ENCODE measurements around the gene PSMF1.

PSMF1 gene

DNA sequence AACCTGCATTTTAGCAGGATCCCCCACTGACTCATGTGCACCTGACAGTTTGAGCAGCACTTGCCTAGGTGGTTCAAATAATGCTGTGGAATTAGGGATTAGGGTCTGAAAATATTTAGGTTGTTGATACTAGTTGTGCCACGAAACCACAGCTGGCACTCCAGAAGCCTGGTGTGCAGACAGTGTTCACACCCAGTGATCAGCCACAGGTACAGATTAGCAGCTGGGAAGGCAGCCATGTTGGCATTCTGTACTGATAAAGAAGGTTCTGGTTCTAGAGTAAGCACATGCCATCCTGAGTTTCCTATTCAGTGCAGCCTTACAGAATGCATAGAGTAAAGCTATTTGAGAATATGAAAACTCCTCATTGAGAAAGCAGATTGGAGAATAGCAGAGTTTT is 36.3 kb downstream of the PSMF1 start:
- TF ChIP-seq, protein P1, sequence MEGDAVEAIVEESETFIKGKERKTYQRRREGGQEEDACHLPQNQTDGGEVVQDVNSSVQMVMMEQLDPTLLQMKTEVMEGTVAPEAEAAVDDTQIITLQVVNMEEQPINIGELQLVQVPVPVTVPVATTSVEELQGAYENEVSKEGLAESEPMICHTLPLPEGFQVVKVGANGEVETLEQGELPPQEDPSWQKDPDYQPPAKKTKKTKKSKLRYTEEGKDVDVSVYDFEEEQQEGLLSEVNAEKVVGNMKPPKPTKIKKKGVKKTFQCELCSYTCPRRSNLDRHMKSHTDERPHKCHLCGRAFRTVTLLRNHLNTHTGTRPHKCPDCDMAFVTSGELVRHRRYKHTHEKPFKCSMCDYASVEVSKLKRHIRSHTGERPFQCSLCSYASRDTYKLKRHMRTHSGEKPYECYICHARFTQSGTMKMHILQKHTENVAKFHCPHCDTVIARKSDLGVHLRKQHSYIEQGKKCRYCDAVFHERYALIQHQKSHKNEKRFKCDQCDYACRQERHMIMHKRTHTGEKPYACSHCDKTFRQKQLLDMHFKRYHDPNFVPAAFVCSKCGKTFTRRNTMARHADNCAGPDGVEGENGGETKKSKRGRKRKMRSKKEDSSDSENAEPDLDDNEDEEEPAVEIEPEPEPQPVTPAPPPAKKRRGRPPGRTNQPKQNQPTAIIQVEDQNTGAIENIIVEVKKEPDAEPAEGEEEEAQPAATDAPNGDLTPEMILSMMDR (IDR thresholded peaks at IDR 0.05; ENCODE audit: extremely low read depth, insufficient read depth, missing control alignments): no peak
- DNase-seq (ENCODE audit: low spot score): no peak
- in situ Hi-C loops (cut with MboI; ENCODE audit: low pct_unique_long_range_greater_than_20kb, low sequenced_read_pairs, unreplicated experiment): no loop called here

DNA sequence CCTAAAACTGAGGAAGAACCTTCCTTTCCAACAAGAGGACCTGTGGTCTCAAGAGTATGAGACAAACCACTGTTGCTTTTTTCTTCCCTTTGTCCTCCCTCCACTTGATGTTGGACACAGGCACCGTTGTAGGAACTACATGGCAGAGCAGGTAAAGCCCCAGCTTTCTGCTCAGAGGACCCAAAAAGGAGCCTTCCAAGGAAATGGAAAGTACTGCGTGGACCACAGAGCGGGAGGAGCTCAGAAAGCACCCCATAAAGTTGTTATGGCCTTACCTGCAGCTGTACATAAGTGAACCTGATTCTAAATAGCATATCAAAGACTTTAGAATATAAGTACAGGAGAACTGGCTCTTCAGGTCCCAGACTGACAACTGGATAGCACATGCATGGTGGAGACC is 36.9 kb downstream of the PSMF1 start:
- in situ Hi-C loops (cut with MboI; ENCODE audit: low pct_unique_long_range_greater_than_20kb, low sequenced_read_pairs, unreplicated experiment): no loop called here
- TF ChIP-seq, protein P1 (IDR thresholded peaks at IDR 0.05; ENCODE audit: extremely low read depth, insufficient read depth, missing control alignments): no peak
- no peak for DNase-seq (ENCODE audit: low spot score)

DNA sequence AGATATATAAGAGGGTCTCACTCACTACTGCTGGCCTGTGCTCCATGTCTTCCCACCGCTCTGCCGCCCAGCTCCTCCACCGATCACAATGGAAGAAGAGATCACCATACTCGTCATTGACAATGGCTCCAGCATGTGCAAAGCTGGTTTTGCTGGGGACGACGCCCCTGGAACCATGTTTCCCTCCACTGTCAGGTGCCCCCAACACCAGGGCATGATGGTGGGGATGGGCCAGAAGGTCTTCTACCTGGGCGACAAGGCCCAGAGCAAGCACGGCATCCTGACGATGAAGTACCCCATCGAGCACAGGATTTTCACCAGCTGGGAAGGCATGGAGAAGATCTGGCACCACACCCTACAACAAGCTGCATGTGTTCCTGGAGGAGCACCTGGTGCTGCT is 42.1 kb downstream of the PSMF1 start:
- in situ Hi-C loops (cut with MboI; ENCODE audit: low pct_unique_long_range_greater_than_20kb, low sequenced_read_pairs, unreplicated experiment): no loop called here

DNA sequence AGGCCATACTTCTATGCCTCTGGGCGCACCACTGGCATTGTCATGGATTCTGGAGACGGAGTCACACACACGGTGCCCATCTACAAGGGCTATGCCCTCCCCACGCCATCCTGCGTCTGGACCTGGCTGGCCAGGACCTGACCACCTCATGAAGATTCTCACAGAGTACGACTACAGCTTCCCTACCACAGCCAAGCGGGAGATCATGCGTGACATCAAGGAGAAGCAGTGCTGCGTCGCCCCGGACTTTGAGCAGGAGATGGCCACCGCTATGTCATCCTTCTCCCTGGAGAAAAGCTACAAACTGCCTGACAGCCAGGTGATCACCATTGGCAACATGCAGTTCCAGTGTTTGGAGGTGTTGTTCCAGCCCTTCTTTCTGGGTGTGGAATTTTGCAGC is 42.6 kb downstream of the PSMF1 start:
- in situ Hi-C loops (cut with MboI; ENCODE audit: low pct_unique_long_range_greater_than_20kb, low sequenced_read_pairs, unreplicated experiment): no loop called here
- DNase-seq (ENCODE audit: low spot score): no peak
- TF ChIP-seq, protein P1 (IDR thresholded peaks at IDR 0.05; ENCODE audit: extremely low read depth, insufficient read depth, missing control alignments): no peak

More for the DNA sequence above, 42.1 kb downstream of the PSMF1 start:
- no peak for DNase-seq (ENCODE audit: low spot score)
- TF ChIP-seq, protein P1 (IDR thresholded peaks at IDR 0.05; ENCODE audit: extremely low read depth, insufficient read depth, missing control alignments): no peak

DNA sequence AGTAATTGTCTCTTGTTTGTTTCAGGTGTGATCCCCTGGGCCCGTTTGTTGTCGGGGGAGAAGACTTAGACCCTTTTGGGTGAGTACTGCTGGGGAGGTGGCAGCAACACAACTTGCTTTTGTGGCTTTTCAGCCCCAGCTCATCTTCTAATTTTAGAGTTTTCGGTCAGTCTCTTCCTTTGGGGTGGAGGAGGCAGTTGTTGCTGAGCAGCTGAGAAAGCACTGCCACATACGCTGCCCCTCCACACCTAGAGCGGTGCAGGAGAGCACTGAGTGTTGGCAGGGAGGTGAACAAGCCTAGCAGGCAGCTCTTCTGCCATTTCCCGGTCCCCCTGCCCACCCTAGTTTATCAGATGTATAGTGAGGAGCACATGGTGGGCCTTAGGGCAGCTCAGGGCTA is 44.7 kb downstream of the PSMF1 start:
- TF ChIP-seq, protein P1 (IDR thresholded peaks at IDR 0.05; ENCODE audit: extremely low read depth, insufficient read depth, missing control alignments): no peak
- DNase-seq (ENCODE audit: low spot score): no peak
- in situ Hi-C loops (cut with MboI; ENCODE audit: low pct_unique_long_range_greater_than_20kb, low sequenced_read_pairs, unreplicated experiment): no loop called here

DNA sequence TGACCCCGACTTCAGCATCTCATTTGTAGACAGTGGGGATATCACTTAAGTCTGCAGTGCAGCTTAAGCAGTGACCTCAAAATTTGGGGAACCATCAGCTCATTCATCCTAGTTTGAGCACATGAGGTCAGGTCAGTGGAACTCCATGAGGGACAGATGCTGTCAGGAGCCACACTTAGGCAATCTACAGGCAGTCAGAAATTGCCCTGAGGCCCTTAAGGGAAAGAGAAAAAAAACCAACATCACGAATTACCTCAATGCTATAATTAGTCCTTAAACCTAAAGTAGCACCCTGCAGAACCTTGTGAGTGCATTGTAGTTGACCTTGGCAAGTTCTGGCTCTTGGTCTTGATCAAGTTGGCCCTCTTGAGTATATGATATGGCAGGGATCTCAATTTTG is 45.3 kb downstream of the PSMF1 start:
- TF ChIP-seq, protein P1 (IDR thresholded peaks at IDR 0.05; ENCODE audit: extremely low read depth, insufficient read depth, missing control alignments): no peak
- no peak for DNase-seq (ENCODE audit: low spot score)
- in situ Hi-C loops (cut with MboI; ENCODE audit: low pct_unique_long_range_greater_than_20kb, low sequenced_read_pairs, unreplicated experiment): no loop called here

DNA sequence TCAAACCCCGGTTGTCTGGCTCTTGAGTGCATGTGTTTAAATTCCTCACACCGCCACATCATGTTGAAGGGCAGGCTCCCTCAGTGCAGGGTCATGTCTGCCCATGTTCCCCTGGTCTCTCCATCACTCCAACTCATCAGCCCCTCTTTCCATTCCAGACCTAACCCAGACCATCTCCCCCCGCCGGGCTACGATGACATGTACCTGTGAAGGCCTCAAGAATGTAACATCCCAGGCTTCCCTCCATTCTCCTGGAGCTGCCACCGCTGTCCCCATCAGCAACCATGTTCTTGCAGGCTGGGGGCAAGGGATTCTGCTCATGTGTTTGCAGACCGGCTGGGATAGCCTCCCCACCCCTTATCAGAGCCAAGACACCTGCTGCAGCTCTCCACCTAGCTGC is 46.5 kb downstream of the PSMF1 start:
- TF ChIP-seq, protein P1 (IDR thresholded peaks at IDR 0.05; ENCODE audit: extremely low read depth, insufficient read depth, missing control alignments): no peak
- in situ Hi-C loops (cut with MboI; ENCODE audit: low pct_unique_long_range_greater_than_20kb, low sequenced_read_pairs, unreplicated experiment): no loop called here
- DNase-seq (ENCODE audit: low spot score): no peak

Measured in GM13977 (cell line).